Measurements from ENCODE around the gene ITGAL.

- TF ChIP-seq CTCF (IDR thresholded peaks at IDR 0.05; ENCODE audit: insufficient read depth, low read depth, low read length) (no peak), EZH2 (IDR thresholded peaks at IDR 0.05; ENCODE audit: insufficient read depth, low read length) (no peak)
Measured at GRCh38 chr16:30543067-30543466, 70.5 kb downstream of the ITGAL start.

All from astrocyte (in vitro differentiated cells and primary cell).